ENCODE measurements around the gene JAM3. TPM values are rescaled to one million over a fixed set of nuclear protein-coding genes. Genes with fewer than 3 reads are reported as not detected.
"Not testable (repeated sequence)": the region's sequence is repeated elsewhere in the genome, so short reads cannot be mapped to it uniquely, and the experiment has no call there.

JAM3 gene
- total and polyA plus RNA-seq, 2 of the 8 experiments (the other 6 are each of a cell fraction or from before 2014, with no cell fraction given), result 19.6 to 42.8 TPM

DNA sequence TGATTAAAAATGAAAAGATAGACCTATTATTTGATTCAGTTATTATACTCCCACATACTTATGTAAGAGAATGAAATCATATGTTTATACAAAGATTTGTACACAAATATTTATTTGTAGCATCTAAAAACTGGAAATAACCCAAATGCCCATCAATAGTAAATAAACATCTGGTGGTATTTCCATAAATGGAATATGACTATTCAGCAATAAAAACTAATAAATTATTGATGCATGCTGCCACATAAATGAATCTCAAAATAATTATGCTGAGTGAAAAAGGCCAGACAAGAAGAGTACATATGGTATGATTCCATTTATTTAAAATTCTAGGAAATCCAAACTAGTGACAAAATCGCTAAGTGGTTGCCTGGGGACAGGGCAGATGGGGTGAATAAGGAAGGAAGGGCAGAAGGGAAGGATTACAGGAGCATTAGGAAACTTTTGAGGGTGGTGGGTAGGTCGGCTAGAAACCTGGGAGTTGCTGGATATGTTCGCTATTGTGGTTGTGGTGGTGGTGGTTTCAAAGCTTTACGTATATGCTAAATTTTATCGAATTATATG is 41.5 kb downstream of the JAM3 start (continued):
- no peak for TF ChIP-seq MAFK (IDR thresholded peaks at IDR 0.05; ENCODE audit: low read depth, low read length)
- no peak for TF ChIP-seq CTBP2 (IDR thresholded peaks at IDR 0.05; ENCODE audit: borderline replicate concordance, insufficient read depth, insufficient read length, low read length)
- no peak for TF ChIP-seq RNF2 (IDR thresholded peaks at IDR 0.05; ENCODE audit: borderline replicate concordance, low read depth, low read length, missing control alignments, poor library complexity, severe bottlenecking)
- TF ChIP-seq, protein P1, sequence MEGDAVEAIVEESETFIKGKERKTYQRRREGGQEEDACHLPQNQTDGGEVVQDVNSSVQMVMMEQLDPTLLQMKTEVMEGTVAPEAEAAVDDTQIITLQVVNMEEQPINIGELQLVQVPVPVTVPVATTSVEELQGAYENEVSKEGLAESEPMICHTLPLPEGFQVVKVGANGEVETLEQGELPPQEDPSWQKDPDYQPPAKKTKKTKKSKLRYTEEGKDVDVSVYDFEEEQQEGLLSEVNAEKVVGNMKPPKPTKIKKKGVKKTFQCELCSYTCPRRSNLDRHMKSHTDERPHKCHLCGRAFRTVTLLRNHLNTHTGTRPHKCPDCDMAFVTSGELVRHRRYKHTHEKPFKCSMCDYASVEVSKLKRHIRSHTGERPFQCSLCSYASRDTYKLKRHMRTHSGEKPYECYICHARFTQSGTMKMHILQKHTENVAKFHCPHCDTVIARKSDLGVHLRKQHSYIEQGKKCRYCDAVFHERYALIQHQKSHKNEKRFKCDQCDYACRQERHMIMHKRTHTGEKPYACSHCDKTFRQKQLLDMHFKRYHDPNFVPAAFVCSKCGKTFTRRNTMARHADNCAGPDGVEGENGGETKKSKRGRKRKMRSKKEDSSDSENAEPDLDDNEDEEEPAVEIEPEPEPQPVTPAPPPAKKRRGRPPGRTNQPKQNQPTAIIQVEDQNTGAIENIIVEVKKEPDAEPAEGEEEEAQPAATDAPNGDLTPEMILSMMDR (IDR thresholded peaks at IDR 0.05; ENCODE audit: control extremely low read depth in 1 of 3, insufficient read depth in 1 of 3, low read depth in 1 of 3, low read length in 3 of 3), result no peak

DNA sequence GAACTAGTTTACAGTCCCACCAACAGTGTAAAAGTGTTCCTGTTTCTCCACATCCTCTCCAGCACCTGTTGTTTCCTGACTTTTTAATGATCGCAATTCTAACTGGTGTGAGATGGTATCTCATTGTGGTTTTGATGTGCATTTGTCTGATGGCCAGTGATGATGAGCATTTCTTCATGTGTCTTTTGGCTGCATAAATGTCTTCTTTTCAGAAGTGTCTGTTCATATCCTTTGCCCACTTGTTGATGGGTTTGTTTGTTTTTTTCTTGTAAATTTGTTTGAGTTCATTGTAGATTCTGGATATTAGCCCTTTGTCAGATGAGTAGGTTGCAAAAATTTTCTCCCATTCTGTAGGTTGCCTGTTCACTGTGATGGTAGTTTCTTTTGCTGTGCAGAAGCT is 44.9 kb downstream of the JAM3 start:
- H3K4me2 ChIP-seq (ENCODE audit: insufficient read depth in 1 of 2, low read depth in 2 of 2, low read length in 2 of 2); CTCF ChIA-PET (ENCODE audit: partially characterized antibody); H3K27ac ChIP-seq (ENCODE audit: low read depth, low read length); H4K91ac ChIP-seq (replicated peaks; ENCODE audit: insufficient read length, low read length); H4K5ac ChIP-seq (ENCODE audit: insufficient read length, low read depth, low read length); H2AFZ ChIP-seq (ENCODE audit: low read length); H4K20me1 ChIP-seq (replicated peaks in 1 of 2; ENCODE audit: control insufficient read depth in 1 of 2, insufficient read depth in 2 of 2, low read length in 2 of 2); H2BK12ac ChIP-seq (ENCODE audit: low read depth, low read length); H2BK5ac ChIP-seq (ENCODE audit: low read depth, low read length); H3K9me3 ChIP-seq (ENCODE audit: insufficient read depth in 2 of 2, low read depth in 1 of 2, low read length in 1 of 2); H2BK120ac ChIP-seq (replicated peaks; ENCODE audit: low read depth, low read length); FAIRE-seq; H3K4ac ChIP-seq (replicated peaks; ENCODE audit: insufficient read length, low read depth, low read length); H3K23me2 ChIP-seq (ENCODE audit: low read depth, low read length); H2AK5ac ChIP-seq (ENCODE audit: low read depth, low read length); H3K14ac ChIP-seq (ENCODE audit: insufficient read length); H3K4me1 ChIP-seq (replicated peaks in 1 of 4; ENCODE audit: control insufficient read depth in 3 of 4, insufficient read depth in 4 of 4, low read length in 3 of 4); H2BK15ac ChIP-seq (ENCODE audit: low read length); H3K56ac ChIP-seq (replicated peaks; ENCODE audit: insufficient read length, low read depth, low read length); H3K79me1 ChIP-seq (ENCODE audit: low read depth, low read length); H3K9ac ChIP-seq (replicated peaks in 1 of 4; ENCODE audit: extremely low read depth in 1 of 4, low read depth in 3 of 4, low read length in 3 of 4); H3K4me3 ChIP-seq (ENCODE audit: extremely low read depth in 1 of 4, insufficient read depth in 2 of 4, low read depth in 3 of 4, low read length in 4 of 4); H4K8ac ChIP-seq (ENCODE audit: extremely low read depth, insufficient read depth, low read length); POLR2A ChIA-PET (ENCODE audit: partially characterized antibody); H3K36me3 ChIP-seq (ENCODE audit: control insufficient read depth in 2 of 4, insufficient read depth in 4 of 4, low read length in 3 of 4); DNase-seq (ENCODE audit: low read depth in 1 of 2, low spot score in 2 of 2); H3K27me3 ChIP-seq (replicated peaks in 1 of 4; ENCODE audit: control insufficient read depth in 3 of 4, extremely low read depth in 1 of 4, insufficient read depth in 3 of 4, low read length in 3 of 4); H3K23ac ChIP-seq (ENCODE audit: insufficient read length); H3K18ac ChIP-seq (ENCODE audit: extremely low read depth, low read length); H2BK20ac ChIP-seq (ENCODE audit: low read length): not testable (repeated sequence)
- WGBS, 2 experiments (ENCODE audit: extremely low coverage in 1 of 2, insufficient coverage in 1 of 2, insufficient read length in 1 of 2, insufficient replicate concordance in 2 of 2, low coverage in 1 of 2, low lambda C conversion rate in 2 of 2, missing lambda C conversion rate in 1 of 2), result 100% methylated on average over 1 of the region's 1 CpG; no CpG with 5 or more reads in 1 of the 2 experiments
- peaks cover 0 to 28% of the 10 kb centered on the region in 2 experiments; a peak in 3 of 4 replicates for H3K79me2 ChIP-seq (ENCODE audit: control insufficient read depth in 1 of 2, insufficient read depth in 2 of 2, low read length in 2 of 2)

Measured in H1 (cell line).